Esophagus muscularis mucosa (tissue), 4 donors: ENCODE results near the gene C5orf15. TPM values are rescaled to one million over a fixed set of nuclear protein-coding genes. Genes with fewer than 3 reads are reported as not detected.

Source experiments
- total RNA-seq, 4 donors: library from RNA; depleted of rRNA; stranded (reverse); fragments of >200 nt; gene quantifications; one replicate each; pipeline versions ENCODE4 v1.1.0 to v1.2.1, GENCODE V29; 2016

Gene C5orf15
- total RNA-seq, 4 donors from 2014 or later, result 20.3 to 26.1 (median 22.2) TPM

Other genes with a start within 250 kb of the C5orf15 start
- 100 to 1,000 TPM; 113 to 125 (median 118) TPM for gene VDAC1, start 36.4 kb upstream of the C5orf15 start, total RNA-seq
- gene TCF7, start 146.1 kb upstream of the C5orf15 start, total RNA-seq, result 1 to 10 TPM in 3 of 4 donors, under 1 TPM in 1; 0.99 to 2.1 (median 1.5) TPM
- 100 to 1,000 TPM; 170 to 345 (median 322) TPM for gene SKP1, start 208.3 kb upstream of the C5orf15 start, total RNA-seq